ENCODE measurements around the gene NCAPG2. TPM values are rescaled to one million over a fixed set of nuclear protein-coding genes. Genes with fewer than 3 reads are reported as not detected.

The NCAPG2 gene
- total RNA-seq, 1 donor from 2014 or later: 3.2 TPM

DNA sequence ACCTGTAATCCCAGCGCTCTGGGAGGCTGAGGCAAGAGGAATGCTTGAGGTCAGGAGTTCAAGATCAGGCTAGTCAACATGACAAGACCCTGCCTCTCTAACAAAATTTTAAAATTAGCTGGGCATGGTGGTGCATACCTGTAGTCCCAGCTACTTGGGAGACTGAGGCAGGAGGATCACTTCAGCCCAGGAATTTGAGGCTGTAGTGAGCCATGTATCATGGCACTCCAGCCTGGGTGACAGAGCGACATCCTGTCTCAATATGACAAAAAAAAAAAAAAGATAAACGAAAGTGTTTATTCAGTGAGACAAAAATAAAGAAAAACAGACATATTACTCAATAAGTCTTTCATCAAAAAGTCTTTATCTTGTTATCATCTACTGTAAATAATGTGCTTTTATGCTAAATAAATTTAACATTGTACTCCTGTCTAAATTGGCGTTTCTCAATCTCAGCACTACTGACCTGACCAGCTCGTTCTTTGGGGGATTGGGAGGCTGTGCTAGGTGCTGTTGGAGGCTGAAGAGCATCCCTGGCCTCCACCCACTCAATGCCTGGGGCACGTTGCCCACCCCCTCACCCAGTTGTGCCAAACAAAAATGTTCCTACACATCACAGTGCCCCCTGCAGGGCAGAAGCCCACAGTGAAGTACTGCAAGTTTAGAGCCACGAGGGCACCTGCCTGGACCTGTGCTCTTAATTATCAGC is 57.7 kb downstream of the NCAPG2 start:
- DNase-seq (ENCODE audit: low read depth) (no peak), FAIRE-seq (peak; percentile 52)

DNA sequence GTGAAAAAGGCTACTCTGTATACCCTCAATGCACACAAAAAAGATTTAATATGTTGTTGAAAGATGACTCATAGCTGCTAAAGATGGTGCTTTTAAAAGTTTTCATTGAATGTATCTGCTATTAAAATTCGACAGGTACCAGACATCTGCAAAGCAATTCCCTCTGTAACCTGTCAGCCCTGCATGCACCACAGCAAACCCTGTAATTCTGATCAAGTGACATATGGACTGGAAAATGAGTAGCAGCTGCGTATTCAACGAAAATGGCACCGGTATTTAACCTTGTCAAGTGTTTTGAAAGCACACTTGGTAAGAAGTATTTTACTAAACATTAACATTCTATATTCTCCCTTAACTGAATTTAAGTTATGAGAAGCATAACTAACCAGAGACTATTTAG is 58.8 kb downstream of the NCAPG2 start:
- no peak for FAIRE-seq
- DNase-seq (ENCODE audit: low read depth): no peak
- Histone ChIP-seq H3K36me3 (ENCODE audit: control insufficient read depth, insufficient read depth, low read length) (no peaks in the 10 kb centered on the region), H3K4me3 (ENCODE audit: low read depth, low read length) (no peak overlapping the region), H3K27me3 (ENCODE audit: control insufficient read depth, insufficient read depth, low read length) (no peaks in the 10 kb centered on the region)
- TF ChIP-seq, protein P1, sequence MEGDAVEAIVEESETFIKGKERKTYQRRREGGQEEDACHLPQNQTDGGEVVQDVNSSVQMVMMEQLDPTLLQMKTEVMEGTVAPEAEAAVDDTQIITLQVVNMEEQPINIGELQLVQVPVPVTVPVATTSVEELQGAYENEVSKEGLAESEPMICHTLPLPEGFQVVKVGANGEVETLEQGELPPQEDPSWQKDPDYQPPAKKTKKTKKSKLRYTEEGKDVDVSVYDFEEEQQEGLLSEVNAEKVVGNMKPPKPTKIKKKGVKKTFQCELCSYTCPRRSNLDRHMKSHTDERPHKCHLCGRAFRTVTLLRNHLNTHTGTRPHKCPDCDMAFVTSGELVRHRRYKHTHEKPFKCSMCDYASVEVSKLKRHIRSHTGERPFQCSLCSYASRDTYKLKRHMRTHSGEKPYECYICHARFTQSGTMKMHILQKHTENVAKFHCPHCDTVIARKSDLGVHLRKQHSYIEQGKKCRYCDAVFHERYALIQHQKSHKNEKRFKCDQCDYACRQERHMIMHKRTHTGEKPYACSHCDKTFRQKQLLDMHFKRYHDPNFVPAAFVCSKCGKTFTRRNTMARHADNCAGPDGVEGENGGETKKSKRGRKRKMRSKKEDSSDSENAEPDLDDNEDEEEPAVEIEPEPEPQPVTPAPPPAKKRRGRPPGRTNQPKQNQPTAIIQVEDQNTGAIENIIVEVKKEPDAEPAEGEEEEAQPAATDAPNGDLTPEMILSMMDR (IDR thresholded peaks at IDR 0.05; ENCODE audit: insufficient read depth, low read length, severe bottlenecking): no peak

More for the DNA sequence above, 57.7 kb downstream of the NCAPG2 start:
- no peaks in the 10 kb centered on the region for H3K36me3 ChIP-seq (ENCODE audit: control insufficient read depth, insufficient read depth, low read length)
- no peak overlapping the region for H3K4me3 ChIP-seq (ENCODE audit: low read depth, low read length)
- H3K27me3 ChIP-seq (ENCODE audit: control insufficient read depth, insufficient read depth, low read length): no peaks in the 10 kb centered on the region
- TF ChIP-seq, protein P1 (IDR thresholded peaks at IDR 0.05; ENCODE audit: insufficient read depth, low read length, severe bottlenecking): peak; percentile 64

- H3K36me3 ChIP-seq (ENCODE audit: control insufficient read depth, insufficient read depth, low read length): peaks cover 1% of the 10 kb centered on the region
Measured at GRCh38 chr7:158642149-158642548, 62.5 kb downstream of the NCAPG2 start.

GRCh38 chr7:158638001-158638400 is 66.6 kb downstream of the NCAPG2 start:
- FAIRE-seq: no peak
- Histone ChIP-seq H3K36me3 (ENCODE audit: control insufficient read depth, insufficient read depth, low read length) (peaks cover 1% of the 10 kb centered on the region), H3K27me3 (ENCODE audit: control insufficient read depth, insufficient read depth, low read length) (no peaks in the 10 kb centered on the region), H3K4me3 (ENCODE audit: low read depth, low read length) (no peak overlapping the region)
- no peak for DNase-seq (ENCODE audit: low read depth)
- TF ChIP-seq, protein P1 (IDR thresholded peaks at IDR 0.05; ENCODE audit: insufficient read depth, low read length, severe bottlenecking): no peak

More at GRCh38 chr7:158642149-158642548, 62.5 kb downstream of the NCAPG2 start:
- no peak for FAIRE-seq
- Histone ChIP-seq H3K4me3 (ENCODE audit: low read depth, low read length) (no peak overlapping the region), H3K27me3 (ENCODE audit: control insufficient read depth, insufficient read depth, low read length) (no peaks in the 10 kb centered on the region)
- DNase-seq (ENCODE audit: low read depth): no peak
- TF ChIP-seq, protein P1 (IDR thresholded peaks at IDR 0.05; ENCODE audit: insufficient read depth, low read length, severe bottlenecking): no peak

DNA sequence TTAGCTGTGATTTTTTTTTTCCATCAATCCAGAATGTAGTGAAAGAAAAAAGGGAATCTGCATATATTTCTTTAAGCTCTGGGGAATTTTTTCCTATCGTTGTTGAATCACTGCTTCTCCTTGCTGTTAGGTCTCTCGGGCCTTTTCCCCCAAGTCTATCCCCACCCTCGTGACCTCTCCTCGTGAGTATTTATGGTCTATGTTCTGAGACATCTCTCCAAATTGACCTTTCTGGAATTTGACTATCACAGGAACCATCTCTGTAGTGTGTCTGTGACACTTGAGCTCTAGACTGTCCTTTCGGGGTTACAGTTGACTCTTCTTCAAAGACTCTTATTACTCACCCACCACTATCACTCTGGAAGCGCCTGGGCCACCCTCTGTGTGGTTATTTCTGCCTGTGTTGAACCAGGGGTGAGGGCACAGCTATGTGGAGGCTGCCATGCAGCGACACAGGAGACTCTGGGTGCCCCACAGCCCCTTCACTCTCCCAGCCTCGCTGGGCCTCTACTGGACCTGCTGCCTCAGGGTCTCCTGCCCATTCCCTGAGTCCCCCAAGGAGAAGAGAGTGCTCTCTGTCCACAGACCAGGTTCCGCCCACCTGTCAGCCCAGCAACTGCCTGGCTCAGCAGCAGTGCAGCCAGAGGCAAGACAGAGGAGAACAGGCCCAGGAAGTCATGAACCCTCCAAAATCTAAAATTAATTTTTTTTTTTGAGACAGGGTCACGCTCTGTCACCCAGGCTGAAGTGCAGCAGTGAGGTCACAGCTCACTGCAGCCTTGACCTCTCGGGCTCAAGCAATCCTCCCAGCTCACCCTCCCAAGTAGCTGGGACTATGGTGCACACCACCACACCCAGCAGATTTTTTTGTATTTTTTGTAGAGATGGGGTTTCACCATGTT is 71.3 kb downstream of the NCAPG2 start:
- no peaks in the 10 kb centered on the region for H3K27me3 ChIP-seq (ENCODE audit: control insufficient read depth, insufficient read depth, low read length)
- TF ChIP-seq, protein P1 (IDR thresholded peaks at IDR 0.05; ENCODE audit: insufficient read depth, low read length, severe bottlenecking): no peak
- H3K4me3 ChIP-seq (ENCODE audit: low read depth, low read length): no peak overlapping the region
- no peak for FAIRE-seq
- no peak for DNase-seq (ENCODE audit: low read depth)
- H3K36me3 ChIP-seq (ENCODE audit: control insufficient read depth, insufficient read depth, low read length): peaks cover 1% of the 10 kb centered on the region

Data from bronchial epithelial cell (primary cell).